ENCODE results near the gene PRIM2.

DNA sequence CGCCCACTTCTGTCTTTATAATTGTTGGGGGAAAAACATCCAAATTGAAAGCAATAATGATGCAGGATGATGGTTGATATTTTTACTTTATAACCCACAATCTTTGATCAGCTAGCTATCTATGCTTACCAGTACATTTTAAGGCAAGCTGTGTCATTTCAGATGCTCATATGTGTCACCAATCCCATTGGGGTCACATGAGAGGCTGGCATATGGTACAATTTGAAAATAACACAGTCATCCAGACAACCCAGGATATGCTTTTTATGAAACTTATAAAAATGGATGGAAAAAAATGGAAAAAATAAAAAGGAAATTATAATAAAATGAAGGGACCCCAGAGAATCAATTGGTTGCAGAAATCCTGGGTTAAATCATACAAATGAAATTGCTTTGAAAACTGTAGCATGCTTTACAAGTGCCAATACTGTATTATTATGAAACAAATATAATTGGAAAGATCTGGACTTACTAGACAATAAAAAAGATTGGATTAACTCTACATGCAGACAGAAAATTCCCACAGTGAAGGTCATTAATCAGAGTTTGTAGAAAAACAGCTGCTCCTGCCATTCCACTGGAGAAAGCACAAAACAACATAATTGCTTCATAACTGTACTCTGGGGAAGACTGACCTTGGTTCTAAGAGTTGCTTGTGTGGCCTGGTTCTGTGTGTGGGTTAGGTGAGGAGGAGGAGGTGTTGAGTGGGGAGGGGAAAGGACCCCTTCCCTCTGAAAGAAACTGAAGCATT is 13.3 kb upstream of the PRIM2 start:
- TF ChIP-seq SUZ12 (IDR thresholded peaks at IDR 0.05; ENCODE audit: extremely low read depth, insufficient read depth, insufficient read length) (no peak), ZNF274 (IDR thresholded peaks at IDR 0.05; ENCODE audit: low read depth, low read length) (no peak)

Measured in NT2/D1 (cell line).